T follicular helper cell (primary cell): ENCODE results near the gene TBC1D10A.

Experiments used
- DNase-seq: peaks from one replicate; pipeline ENCODE4 v3.0.0-alpha.2; 2020; ENCODE audit warnings: low read depth

Gene TBC1D10A

DNA sequence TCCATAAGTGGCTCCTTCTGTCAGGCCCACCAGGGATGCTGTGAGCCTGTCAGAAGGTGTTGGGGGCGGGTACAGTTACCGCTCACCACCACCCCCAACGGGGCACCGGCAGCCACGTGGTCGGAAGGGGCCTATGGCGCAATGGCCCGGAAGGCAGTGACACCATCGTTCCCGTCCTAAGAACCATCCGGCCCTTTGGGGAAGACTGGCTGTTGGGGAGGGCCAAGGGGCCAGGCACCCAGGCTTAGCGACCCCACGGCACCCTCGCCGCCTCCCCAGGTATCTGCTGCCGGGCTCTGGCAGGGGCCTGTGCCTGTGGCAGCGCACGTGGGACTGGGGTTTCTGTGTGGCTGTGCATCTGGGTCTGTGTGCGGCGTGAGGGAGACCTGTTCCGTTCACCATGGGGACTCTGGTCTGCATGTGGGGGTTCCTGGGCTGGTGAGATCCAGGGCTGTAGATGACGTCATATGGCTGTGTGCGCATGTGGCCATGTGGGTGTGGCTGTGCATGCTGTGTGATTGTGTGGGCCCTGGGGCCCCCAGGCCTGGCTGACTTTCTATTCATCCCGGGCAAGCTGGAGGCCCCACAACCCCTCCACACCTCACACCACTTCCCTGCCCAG lies 60.8 kb downstream of the TBC1D10A start:
- DNase-seq, result peak; percentile 73

DNA sequence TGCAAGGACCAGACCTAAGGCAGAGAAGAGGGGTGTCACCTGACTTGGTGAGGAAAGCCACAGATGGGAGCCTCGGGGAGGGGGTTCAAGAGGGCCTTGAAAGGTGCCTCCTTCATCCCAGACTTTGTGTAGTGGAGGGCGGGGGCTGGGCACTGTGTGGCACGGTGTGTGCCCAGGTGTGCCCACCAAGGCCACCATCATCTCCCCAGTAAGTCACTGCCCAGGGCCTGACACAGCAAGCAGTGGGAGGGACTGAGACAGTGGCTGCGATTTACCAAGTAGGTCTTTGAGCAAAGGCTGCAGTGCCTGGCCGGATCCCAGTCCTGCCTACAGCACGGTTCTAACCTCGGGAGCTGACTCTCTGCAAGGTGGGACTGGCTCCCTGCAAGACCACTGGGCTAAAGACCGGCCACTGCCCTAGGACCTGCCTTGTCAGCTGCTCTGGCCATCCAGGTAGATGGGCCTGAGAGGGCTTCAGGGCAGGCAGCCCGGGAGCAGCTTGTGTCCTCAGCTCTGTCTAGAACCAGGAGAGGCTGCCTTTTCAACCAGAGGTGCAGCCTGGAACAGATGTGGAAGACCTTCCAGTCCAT lies 61.5 kb downstream of the TBC1D10A start:
- DNase-seq, result no peak

DNA sequence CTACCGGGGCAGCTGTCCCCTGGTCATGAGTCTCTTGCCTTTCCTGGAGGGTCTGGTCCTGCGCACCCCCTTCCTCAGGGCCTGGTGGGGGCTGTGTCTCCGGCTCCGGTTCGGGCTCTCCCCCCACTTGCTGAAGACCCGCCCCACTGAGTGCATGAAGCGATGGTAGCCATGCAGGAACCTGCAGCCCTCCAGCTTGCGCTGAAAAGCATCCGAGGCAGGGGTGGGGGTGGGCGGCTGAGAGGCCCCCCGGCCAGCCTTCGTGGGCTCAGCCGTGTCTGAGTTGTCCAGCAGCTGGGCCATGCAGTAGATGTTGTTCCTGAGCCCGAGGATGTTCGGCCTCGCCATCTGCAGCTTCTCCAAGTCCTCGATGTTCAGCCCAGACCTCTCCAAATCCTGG lies 62.9 kb downstream of the TBC1D10A start:
- no peak for DNase-seq

DNA sequence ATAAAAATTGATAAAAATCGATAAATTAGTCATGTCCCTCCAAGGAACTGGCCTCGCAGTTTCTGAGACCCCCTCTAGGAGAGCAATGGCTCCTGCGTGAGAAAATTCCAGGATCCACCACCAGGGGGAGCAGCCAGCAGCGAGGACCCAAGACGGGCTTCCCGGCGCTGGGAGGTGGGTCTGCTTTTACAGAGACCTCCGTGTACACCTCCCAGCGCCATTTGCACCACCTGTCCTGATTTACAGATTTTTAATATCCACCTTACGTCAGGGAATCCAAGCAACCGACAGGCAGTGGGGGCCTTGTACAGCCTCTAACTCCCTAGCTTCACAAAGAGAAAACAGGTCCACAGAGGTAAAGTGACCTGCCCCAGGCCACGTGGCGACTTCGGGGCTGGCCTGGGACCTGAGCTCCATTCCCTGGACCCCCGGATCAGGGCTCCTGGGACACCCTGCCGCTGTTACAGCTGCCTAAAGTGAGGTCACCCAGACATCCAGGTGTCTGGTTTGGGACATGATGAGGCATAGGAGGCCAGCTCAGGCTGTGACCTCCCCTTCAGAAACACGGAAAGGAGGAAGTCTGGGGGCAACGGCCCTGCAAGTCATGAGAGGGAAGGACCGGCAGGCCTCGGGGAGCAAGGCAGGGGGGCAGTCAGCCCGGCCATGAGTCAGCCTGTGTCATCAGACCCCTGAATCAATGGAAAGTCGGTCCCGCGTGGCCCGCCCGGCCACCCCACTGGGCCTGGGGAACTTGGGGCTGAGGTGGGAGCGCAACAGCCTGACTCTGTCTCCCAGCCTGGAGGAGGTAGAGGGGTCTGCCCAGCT lies 63.6 kb downstream of the TBC1D10A start:
- peak; percentile 68 for DNase-seq

DNA sequence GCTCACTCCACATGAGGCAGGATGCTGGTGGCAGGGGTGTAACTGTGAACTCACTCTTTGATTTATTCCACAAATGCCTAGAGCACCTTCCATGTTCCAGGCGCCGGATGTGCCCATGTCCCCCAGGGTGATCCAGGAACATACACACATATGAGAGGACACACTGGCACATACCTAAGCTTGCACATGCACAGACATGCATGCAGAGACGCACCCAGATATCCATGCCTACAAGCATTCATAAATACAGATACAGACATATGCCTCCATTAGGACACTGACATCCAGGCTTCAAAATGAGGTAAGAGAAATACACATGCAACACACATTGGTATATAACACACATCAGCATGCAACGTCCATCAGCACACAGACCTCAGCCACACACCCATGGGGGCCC lies 64.6 kb downstream of the TBC1D10A start:
- no peak for DNase-seq

DNA sequence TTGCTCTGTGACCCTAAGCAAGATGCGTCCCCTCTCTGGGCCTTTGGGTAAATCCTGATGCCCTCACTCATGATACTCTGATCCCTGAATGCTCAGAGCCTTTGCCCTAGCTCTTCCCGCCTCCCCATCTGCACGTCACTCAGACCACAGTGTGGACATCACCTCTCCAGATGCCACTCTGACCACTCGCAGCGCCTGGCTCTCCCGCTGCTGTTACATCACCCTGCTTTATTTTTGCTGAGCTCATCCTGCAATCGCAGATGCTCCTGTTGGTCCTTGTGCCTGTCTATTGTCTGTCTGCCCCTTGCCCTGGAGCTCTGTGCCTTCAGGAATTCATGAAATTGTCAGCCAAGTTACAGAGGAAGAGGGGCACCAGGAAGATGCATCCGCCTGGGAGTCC lies 65.6 kb downstream of the TBC1D10A start:
- no peak for DNase-seq

DNA sequence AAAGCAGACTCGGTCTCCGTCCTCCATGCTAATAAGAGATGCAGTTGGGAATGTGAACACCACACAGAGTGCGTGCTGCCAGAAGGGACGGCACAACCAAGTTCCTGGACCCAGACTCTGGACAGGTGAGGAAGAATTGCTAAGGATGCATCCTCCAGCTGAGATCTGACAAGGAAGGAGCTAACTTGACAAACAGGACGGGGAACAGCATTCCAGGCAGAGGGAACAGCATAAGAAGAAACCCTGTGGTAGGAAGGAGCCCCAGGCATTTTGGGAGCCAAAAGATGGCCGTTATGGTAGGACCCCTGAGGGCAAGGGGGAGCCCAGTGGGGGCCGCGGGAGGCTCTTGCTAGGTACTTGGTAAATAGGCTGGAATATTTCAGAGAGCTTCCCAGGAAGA lies 66.1 kb downstream of the TBC1D10A start:
- DNase-seq, result no peak

DNA sequence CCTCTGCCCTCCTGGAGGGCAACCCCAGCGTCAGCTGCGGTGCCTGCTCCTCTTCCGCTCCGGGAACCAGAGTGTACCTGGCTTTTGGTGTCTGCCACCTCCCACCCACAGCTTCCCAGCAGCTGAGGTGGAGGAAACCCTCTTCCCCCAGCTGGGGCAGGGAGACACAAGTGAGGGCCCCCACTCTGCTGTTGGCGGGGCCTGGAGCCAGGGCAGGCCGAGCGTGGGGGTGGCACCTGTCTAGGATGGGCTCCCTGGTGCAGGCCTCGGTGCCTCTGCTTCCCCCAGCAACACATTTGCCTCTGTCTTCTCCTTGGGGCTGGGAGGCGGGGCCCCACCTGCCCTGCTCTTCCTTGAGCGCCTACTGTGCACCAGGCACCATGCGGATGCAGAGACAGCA lies 66.5 kb downstream of the TBC1D10A start:
- no peak for DNase-seq

DNA sequence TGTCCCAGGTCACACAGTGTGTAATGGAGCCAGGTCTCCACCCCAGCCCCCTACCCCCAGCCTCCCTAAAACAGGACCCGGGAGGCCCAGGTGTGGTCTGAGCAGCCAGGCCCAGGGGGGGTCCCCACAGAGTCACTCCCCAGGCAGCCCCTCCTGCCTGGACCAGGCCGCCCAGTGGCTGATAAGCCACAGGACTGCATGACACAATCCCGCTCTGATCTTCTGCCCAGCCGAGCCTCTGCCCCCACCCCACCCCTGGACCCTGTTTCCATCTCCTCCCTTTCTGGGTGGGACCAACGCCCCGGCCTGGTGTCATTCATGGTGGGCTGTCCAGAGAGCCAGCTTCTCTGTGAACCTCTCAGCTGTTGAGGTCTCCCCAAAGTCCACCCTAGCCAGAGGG lies 72.4 kb downstream of the TBC1D10A start:
- DNase-seq, result no peak

DNA sequence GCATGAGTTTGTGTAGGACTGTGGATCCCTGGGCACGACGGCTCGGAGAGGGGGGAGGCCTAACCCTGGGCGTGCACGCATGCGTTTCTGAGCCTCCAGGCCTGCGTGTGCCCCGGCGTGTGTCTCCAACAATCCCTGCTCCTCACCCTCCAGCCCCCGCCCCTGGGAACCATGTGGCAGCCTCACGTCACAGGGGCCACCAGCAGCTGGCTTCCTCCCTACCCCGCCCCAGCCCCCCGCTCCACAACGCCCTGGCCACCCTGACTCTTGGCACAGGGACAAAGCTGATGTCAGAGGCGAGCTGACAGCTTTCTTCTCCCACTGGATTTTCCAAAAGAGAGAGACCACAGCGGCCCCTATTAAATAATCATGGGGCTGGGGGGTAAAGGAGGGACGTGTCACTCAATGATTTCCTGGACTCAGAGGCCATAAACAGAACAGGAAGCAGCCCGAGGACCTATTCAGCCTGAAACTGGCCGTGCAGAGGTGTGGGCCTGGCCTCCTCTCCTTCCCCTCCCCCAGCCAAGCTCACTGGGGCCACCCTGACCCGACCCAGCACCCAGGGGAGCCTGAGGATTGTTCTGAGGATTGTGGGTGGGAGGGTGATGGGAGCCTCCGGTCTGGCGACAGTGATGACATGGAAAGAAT lies 73.4 kb downstream of the TBC1D10A start:
- no peak for DNase-seq

DNA sequence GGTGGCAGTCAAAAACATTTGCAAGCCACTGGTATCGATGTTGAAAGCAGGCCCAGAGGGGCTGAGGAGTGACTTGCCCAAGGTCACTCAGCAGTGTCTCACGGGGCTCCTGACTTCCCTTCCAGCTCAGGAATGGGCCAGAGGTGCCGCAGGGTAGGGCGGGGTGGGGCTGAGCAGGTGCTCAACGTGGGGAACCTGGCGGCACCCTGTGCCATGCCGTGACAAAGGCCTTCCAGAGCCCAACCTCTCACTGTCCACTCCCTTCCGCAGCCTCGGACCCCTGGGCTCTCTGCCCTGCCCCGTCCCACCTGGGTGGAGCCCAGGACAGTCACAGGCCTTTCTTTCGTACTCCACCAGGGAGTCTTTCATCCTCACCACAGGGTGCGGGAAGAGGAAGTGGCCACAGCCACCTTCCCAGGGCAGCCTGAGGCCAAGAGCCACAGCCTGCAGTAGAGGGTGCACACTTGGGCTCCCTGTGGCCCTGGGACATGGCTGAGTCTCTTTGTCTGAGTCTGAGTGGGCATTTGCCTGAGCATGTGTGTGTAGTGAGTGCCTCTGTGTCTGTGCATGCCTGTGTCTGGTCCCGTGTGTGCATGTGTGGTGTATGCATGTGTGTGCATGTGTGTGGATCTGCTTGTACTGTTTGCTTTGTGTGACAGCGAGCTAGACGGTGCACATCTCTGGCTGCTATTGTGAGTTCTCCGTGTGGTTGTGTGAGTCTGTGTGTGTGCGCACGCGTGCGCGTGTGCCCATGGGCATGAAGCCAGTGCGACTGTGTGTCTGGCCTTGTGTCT lies 74.1 kb downstream of the TBC1D10A start:
- no peak for DNase-seq

DNA sequence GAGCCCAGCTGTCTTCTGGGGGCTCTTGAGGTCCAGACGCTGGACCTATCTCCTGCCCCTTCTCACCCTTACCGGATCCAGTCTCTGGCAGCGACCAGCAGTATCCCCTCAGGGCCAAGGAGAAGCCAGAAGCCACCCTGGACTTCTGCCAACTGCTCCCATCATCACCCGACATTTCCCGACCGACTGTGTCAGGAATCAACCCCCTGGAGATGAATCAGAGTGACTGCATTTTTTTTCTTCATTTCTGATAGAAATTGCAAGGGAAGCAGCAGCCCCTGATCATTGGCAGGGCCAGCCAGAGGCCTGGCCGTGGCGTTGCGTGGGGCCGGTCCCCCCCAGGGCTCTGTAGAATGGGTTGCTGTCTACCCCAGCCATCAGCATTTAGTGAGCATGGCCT lies 75.0 kb downstream of the TBC1D10A start:
- DNase-seq, result no peak

DNA sequence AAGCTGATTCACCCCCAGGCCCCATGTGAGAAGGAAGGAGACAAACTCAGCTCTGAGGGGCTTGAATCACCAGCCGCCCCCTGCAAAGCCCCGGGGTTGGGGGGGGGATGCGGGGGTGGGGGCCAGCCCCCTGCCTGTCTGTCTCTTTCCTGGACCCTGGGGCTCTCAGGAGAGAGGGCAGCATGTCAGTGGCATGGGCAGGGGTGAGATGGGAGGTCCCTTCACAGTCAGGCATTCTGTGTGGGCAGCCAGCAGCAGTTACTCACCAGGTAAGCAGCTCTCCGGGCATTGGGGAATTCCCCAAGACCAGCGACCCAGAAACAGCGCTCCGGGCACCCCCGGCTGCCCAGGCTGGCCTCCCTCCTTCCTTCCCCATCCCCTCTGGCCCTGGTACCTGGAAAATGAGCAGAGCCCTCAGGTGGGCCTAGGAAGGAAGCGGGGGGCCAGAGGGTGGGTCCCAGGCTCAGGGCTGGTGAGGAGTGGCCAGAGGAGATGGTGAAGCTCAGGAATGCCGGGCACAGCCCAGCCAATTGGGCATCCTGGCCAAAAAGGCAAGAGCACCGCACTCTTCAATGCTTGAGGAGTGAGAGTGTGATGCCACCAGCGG lies 76.0 kb downstream of the TBC1D10A start:
- no peak for DNase-seq

DNA sequence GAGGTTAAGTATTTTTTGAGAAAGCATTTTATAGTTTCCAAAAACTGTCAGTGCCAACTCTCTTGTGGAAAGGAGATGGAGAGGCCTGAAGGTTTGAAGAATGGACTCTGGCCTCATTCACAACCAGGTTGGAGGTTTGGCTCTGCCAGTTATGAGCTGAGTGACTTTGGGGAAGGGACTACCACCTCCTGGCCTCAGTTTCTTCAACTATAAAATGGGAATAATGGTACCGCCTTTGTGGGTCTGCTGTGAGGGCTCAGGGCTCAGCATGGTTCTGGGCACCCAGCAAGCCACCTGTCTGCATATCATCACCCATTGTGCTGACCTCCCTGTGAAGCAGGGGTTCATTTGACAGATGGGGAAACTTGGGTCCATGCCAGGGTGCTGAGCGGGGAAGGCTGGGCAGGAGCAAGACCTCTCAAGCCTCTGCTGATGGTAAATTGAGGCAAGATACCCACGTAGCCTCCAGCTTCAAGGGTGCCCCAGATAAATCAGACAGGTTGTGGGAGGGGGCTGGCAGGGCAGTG lies 76.6 kb downstream of the TBC1D10A start:
- DNase-seq, result no peak

DNA sequence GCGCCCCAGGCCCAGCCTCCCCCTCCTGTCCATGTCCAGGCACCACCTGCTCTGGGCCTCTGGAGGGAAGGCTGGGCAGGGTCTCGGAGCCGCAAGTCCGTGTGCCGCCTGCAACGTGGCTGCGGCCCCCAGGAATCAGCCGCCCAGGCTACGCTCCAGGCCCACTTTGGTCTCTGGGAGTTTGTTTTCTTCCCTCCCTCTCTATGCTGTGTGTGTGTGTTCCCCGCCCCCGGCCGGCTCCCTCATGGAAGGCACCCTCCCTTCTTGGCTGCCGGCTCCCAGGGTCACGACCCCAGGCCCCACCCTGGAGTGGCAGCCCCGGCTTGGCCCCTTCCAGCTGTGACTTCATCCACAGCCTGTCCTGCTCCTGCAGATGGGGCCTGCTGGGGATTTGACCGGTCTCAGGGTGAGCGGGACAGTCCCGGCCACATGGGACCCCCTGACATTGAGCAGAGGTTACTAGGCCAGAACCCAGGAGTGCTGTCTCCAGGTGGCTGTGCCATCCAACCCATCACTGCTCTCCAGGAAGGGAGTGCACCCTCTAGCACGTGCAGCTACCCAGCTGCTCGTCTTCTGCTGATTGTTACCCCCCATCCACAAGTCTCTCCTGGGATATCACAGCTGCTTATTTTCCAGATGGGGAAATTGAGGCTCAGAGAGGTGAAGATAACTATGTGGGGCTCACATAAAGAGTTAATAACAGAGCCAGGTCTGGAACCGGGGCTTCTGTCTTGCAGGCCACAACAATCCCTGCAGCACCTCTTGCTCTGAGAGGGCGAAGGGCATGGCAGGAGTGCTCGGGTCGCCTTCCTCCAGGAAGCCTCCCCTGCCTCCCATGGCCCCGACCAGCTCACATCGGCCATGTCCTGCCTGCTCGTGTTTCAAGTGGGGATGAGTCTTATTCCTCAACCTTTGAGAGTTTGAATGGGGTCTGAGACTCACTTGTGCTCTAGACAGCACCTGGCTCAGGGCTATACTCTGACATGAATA lies 77.4 kb downstream of the TBC1D10A start:
- DNase-seq, result no peak

DNA sequence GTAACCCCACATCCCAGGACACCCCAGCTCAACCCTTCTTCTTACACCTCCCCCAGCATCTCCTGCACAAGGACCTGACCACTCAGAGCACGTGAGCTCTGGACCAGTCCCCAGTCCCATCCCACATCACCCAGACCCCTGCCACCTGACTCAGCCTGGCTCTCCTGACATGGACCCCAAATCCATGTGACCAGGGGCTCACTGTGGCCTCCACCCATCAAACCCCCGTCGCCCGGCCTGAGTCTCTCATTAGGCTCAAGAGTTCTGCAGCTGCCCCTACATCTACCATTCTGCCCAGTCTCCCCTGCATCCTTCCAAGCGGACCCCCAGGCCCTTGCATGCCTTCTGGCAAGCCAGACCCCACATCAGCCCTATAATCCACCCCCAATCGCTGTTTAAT lies 78.3 kb downstream of the TBC1D10A start:
- DNase-seq, result no peak

DNA sequence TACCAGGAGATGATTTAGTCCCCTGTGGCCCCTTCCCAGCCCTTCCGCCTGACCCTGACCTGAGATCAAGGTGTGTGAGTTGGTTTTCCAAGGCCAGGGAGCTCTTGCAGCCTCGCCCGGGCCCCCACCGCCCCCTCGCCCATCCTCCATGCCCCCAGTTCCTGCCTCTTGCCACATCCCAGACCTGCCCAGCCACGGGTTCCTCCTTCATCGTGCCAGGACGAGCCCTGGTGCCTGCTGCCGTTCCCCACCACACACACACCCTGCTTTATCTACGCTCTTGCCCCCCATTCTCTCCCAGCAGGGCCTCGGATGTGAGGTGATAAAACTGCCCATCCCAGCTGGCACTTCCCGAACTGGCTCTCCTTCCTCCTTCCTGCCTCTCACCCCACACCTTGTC lies 78.8 kb downstream of the TBC1D10A start:
- DNase-seq, result no peak

DNA sequence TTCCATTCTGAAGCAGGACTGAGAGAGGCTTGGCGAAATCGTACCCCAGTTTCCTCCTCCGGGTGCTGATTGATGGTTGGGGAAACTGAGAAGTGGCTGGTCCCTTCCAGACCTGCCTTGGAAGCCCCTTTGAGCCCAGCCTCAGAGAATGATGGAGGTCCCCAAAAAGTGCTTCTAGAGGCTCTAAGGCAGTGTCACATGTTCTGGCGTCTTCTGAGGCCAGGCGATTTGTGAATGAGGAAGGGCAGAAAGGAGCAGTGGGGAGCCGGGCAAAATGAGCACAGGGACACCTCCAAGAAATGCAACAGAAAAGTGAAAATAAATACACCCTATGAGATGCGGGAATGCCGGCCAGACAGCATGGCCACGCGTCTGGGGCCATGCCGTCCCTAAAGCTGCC lies 79.2 kb downstream of the TBC1D10A start:
- DNase-seq, result no peak

DNA sequence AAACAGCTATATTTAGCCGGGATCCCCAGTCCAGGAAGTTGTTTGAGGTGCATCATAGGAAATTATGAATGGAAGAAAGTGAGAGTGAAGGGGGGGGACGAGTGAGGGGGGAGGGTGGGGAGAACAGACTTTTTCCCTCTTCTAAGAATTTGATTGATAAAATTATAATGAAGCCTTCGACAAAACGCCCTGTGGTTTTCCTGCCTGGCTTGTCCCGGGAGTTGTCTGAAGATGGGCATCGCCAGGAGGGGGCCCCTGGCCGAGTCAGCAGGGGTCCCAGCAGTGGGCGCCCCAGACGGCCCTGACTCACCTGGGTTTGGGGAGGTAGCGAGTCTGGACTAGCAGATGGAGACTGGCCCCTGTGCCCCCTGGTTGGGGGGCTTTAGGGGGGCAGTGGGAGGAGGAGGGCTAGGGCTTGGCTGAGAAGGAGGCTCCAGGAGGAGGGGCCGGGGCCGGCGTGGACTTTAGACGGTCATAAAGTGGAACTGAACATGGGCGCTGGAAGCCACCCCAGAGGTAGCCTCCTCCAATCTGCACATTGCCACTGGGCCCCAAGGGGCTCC lies 79.8 kb downstream of the TBC1D10A start:
- DNase-seq, result no peak
